IMR-90 (cell line): Measurements from ENCODE around the gene NF1. TPM values are rescaled to one million over a fixed set of nuclear protein-coding genes. Genes with fewer than 3 reads are reported as not detected.
A peak's percentile ranks its signal among the peaks of the same experiment; 100 is the strongest.

Experiments
- ATAC-seq: fragments of 200-7000 bp; cut with Tn5 transposase; 2 replicates; pipeline ENCODE4 v1.9.1; 2020; ENCODE audit warnings: low read depth, mild to moderate bottlenecking, moderate library complexity
- BruUV-seq: library from RNA; stranded (reverse); fragments of 400-500 nt; replicated peaks from 2 replicates; lab custom pipeline; 2021; lab: Mats Ljungman, UMichigan
- CTCF ChIA-PET: fragments of 300-600 bp; formaldehyde crosslinking; extraction: SDS; loops from one replicate; lab custom pipeline; 2021; ENCODE audit warnings: antibody characterized with exemption; lab: Yijun Ruan, JAX
- POLR2A ChIA-PET: fragments of 300-600 bp; sonication (Branson Sonifier 250); formaldehyde crosslinking; loops from one replicate; lab custom pipeline; 2022; ENCODE audit warnings: antibody characterized with exemption; ENCODE audit not compliant: unreplicated experiment; lab: Charles Lee
- DNase-seq: peaks from one replicate; pipeline ENCODE4 v3.0.0; 2013
- H2AFZ ChIP-seq: replicated peaks from 2 replicates; pipeline ENCODE3; 2013; ENCODE audit warnings: low read length, mild to moderate bottlenecking; ENCODE audit not compliant: poor library complexity
- H2AK5ac ChIP-seq: 2 replicates; pipeline ENCODE4 v1.6.1; 2013; ENCODE audit warnings: low read depth, low read length, inconsistent platforms
- H2AK9ac ChIP-seq: replicated peaks from 2 replicates; pipeline ENCODE3; 2013; ENCODE audit warnings: mild to moderate bottlenecking, low read depth, low read length, moderate library complexity; ENCODE audit not compliant: poor library complexity
- H2BK120ac ChIP-seq: 2 replicates; pipeline ENCODE4 v1.6.1; 2013; ENCODE audit warnings: low read depth, low read length, inconsistent platforms
- H2BK15ac ChIP-seq: 3 replicates; pipeline ENCODE4 v1.6.1; 2013; ENCODE audit warnings: low read depth, low read length, inconsistent platforms
- H2BK20ac ChIP-seq: 2 replicates; pipeline ENCODE4 v1.6.1; 2013; ENCODE audit warnings: low read depth, mild to moderate bottlenecking, inconsistent platforms, low read length, moderate library complexity
- H2BK5ac ChIP-seq: 2 replicates; pipeline ENCODE4 v1.6.1; 2013; ENCODE audit warnings: mild to moderate bottlenecking, low read depth, low read length, inconsistent platforms; ENCODE audit not compliant: poor library complexity, severe bottlenecking
- H3K14ac ChIP-seq: replicated peaks from 2 replicates; pipeline ENCODE4 v1.6.1; 2013; ENCODE audit warnings: low read depth, low read length, inconsistent platforms
- H3K18ac ChIP-seq: 2 replicates; pipeline ENCODE4 v1.6.1; 2013; ENCODE audit warnings: low read depth, low read length, control low read depth
- H3K23ac ChIP-seq: 2 replicates; pipeline ENCODE4 v1.6.1; 2013; ENCODE audit warnings: low read depth, low read length, inconsistent platforms
- H3K27ac ChIP-seq: 2 replicates; pipeline ENCODE4 v1.5.1; 2013; ENCODE audit warnings: mild to moderate bottlenecking, control low read depth, low read length; ENCODE audit not compliant: insufficient read depth
- H3K27me3 ChIP-seq: 2 replicates; pipeline ENCODE4 v1.6.1; 2013; ENCODE audit warnings: low read length; ENCODE audit not compliant: control insufficient read depth, insufficient read depth
- H3K36me3 ChIP-seq: 2 replicates; pipeline ENCODE4 v1.6.1; 2013; ENCODE audit warnings: low read length, mixed read lengths; ENCODE audit not compliant: control insufficient read depth, insufficient read depth
- H3K4ac ChIP-seq: 2 replicates; pipeline ENCODE4 v1.6.1; 2013; ENCODE audit warnings: low read depth, low read length, inconsistent platforms
- H3K4me1 ChIP-seq: 2 replicates; pipeline ENCODE4 v1.6.1; 2013; ENCODE audit warnings: low read length, mixed read lengths; ENCODE audit not compliant: control insufficient read depth, insufficient read depth
- H3K4me2 ChIP-seq: 2 replicates; pipeline ENCODE4 v1.6.1; 2013; ENCODE audit warnings: low read depth, mild to moderate bottlenecking, control low read depth, low read length, moderate library complexity
- H3K4me3 ChIP-seq: 2 replicates; pipeline ENCODE4 v1.5.1; 2013; ENCODE audit warnings: low read depth, mild to moderate bottlenecking, control low read depth, low read length, moderate library complexity; ENCODE audit not compliant: insufficient read depth
- H3K56ac ChIP-seq: 2 replicates; pipeline ENCODE4 v1.6.1; 2013; ENCODE audit warnings: low read length, inconsistent platforms; ENCODE audit not compliant: insufficient read depth; ENCODE audit errors: extremely low read depth
- H3K79me1 ChIP-seq, 2 experiments: 2 replicates each; pipeline ENCODE4 v1.6.1; 2013; ENCODE audit warnings: low read length in 2 of 2, inconsistent platforms in 1 of 2, low read depth in 1 of 2
- H3K9ac ChIP-seq: 2 replicates; pipeline ENCODE4 v1.6.1; 2013; ENCODE audit warnings: low read depth, low read length, control low read depth
- H3K9me1 ChIP-seq: 2 replicates; pipeline ENCODE4 v1.6.1; 2013; ENCODE audit warnings: low read length, inconsistent platforms; ENCODE audit not compliant: insufficient read depth
- H3K9me3 ChIP-seq: 2 replicates; pipeline ENCODE4 v1.6.1; 2013; ENCODE audit warnings: low read length; ENCODE audit not compliant: control insufficient read depth, insufficient read depth
- H4K20me1 ChIP-seq: 2 replicates; pipeline ENCODE4 v1.6.1; 2013; ENCODE audit warnings: low read length, inconsistent platforms; ENCODE audit not compliant: insufficient read depth
- H4K5ac ChIP-seq: 2 replicates; pipeline ENCODE4 v1.6.1; 2013; ENCODE audit warnings: mild to moderate bottlenecking, low read depth, low read length, control low read depth
- H4K8ac ChIP-seq, 2 experiments: 2 replicates each; pipeline ENCODE4 v1.6.1; 2013; ENCODE audit warnings: low read depth in 2 of 2, low read length in 2 of 2, control low read depth in 1 of 2, inconsistent platforms in 1 of 2
- H4K91ac ChIP-seq: 2 replicates; pipeline ENCODE4 v1.6.1; 2013; ENCODE audit warnings: low read depth, low read length, inconsistent platforms; ENCODE audit not compliant: insufficient read depth
- BHLHE40 ChIP-seq: fragments of 150-350 bp; IDR thresholded peaks from 2 replicates; pipeline ENCODE4 v1.6.1; 2016; ENCODE audit warnings: mild to moderate bottlenecking, low read depth, low read length
- FOS ChIP-seq: fragments of 150-350 bp; IDR thresholded peaks from 2 replicates; pipeline ENCODE4 v1.6.1; 2016; ENCODE audit warnings: low read depth, low read length
- RFX5 ChIP-seq: IDR thresholded peaks from 2 replicates; pipeline ENCODE4 v1.8.0; 2012; ENCODE audit warnings: low read depth, mild to moderate bottlenecking, low read length, moderate library complexity
- WGBS, 2 experiments: methylation state at CpG; one replicate each; pipeline versions ENCODE4 v1.1.5 to v1.1.7; 2013; ENCODE audit warnings: missing lambda C conversion rate in 2 of 2; ENCODE audit not compliant: insufficient read length in 1 of 2; ENCODE audit errors: extremely low coverage in 2 of 2; 5-methylcytosine and 5-hydroxymethylcytosine counted together
- dilution Hi-C: fragments of 300-500 bp; cut with HindIII; formaldehyde crosslinking; loops from one replicate; pipeline ENCODE4 v1.14.3; 2018; ENCODE audit warnings: low sequenced_read_pairs; ENCODE audit not compliant: unreplicated experiment
- in situ Hi-C: fragments of 300-500 bp; cut with MboI; formaldehyde crosslinking; loops from 3 replicates; pipeline ENCODE4 v1.14.3; 2019; ENCODE audit warnings: low sequenced_read_pairs, inconsistent platforms, mixed read lengths
- intact Hi-C: fragments of 100-400 bp; cut with micrococcal nuclease; formaldehyde crosslinking; loops from 2 replicates; pipeline ENCODE4 v1.10.0; 2022
- polyA plus RNA-seq, 3 experiments: library from polyadenylated mRNA; depleted of rRNA; stranded (reverse); fragments of >200 nt; gene quantifications; 2 replicates each; pipeline ENCODE4 v1.2.3, GENCODE V29; 2012; ENCODE audit warnings: low replicate concordance in 1 of 3
- total RNA-seq: library from RNA; depleted of rRNA; stranded (reverse); fragments of >200 nt; gene quantifications from 2 replicates; pipeline ENCODE4 v1.2.3, GENCODE V29; 2012
- TF ChIP-seq, protein P1 (sequence below): fragments of 150-350 bp; IDR thresholded peaks from 2 replicates; pipeline ENCODE4 v1.6.1; 2017; ENCODE audit warnings: mild to moderate bottlenecking, antibody characterized with exemption, low read length, low read depth

The NF1 gene
- total and polyA plus RNA-seq, 2 of the 4 experiments (the other 2 are of a cell fraction): 17.9 to 48.6 TPM

GRCh38 chr17:31321966-31322365 is 227.2 kb downstream of the NF1 start:
- Histone ChIP-seq H2AFZ (no peak overlapping the region), H3K18ac (no peak overlapping the region), H3K23ac (no peak overlapping the region), H2BK15ac (peak overlapping the region; percentile 21; the same call in 1 of the 3 replicates), H4K91ac (no peak overlapping the region), H3K36me3 (peaks cover 8% of the 10 kb centered on the region), H2BK5ac (no peak overlapping the region), H3K56ac (no peak overlapping the region), H3K9me1 (no peaks in the 10 kb centered on the region), H3K9ac (no peak overlapping the region), H3K27me3 (no peaks in the 10 kb centered on the region), H3K4me2 (no peak overlapping the region), H4K20me1 (no peaks in the 10 kb centered on the region), H4K8ac (no peak overlapping the region), H3K14ac (no peak overlapping the region), H2AK9ac (no peak overlapping the region), H3K4me3 (no peak overlapping the region), H3K79me1 (peaks cover 3 to 34% of the 10 kb centered on the region in 2 experiments; a peak in 2 of 4 replicates), H2BK120ac (no peak overlapping the region), H4K5ac (no peak overlapping the region), H3K9me3 (no peaks in the 10 kb centered on the region), H2AK5ac (peak overlapping the region; percentile 72), H2BK20ac (peak overlapping the region; percentile 34; the same call in 1 of the 2 replicates), H3K27ac (no peak overlapping the region), H3K4me1 (peaks cover 3% of the 10 kb centered on the region), H3K4ac (peak overlapping the region; percentile 48; the same call in 1 of the 2 replicates)
- BruUV-seq: no TSS peak
- intact Hi-C loops (no loop called here), dilution Hi-C loops (no loop called here), in situ Hi-C loops (no loop called here)
- ATAC-seq: no peak
- TF ChIP-seq RFX5: no peak
- TF ChIP-seq FOS: no peak
- TF ChIP-seq, protein P1, sequence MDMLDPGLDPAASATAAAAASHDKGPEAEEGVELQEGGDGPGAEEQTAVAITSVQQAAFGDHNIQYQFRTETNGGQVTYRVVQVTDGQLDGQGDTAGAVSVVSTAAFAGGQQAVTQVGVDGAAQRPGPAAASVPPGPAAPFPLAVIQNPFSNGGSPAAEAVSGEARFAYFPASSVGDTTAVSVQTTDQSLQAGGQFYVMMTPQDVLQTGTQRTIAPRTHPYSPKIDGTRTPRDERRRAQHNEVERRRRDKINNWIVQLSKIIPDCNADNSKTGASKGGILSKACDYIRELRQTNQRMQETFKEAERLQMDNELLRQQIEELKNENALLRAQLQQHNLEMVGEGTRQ: no peak
- no peak for TF ChIP-seq BHLHE40
- no peak for DNase-seq
- CTCF ChIA-PET: no interaction called here
- POLR2A ChIA-PET: no interaction called here
- WGBS, 2 experiments: no CpG with 5 or more reads among the region's 4 CpGs
